HG02970 (cell line): Measurements from ENCODE around the gene SLC66A2.
"Not testable (repeated sequence)": the region's sequence is repeated elsewhere in the genome, so short reads cannot be mapped to it uniquely, and the experiment has no call there.

Experiments
- ATAC-seq: cut with Tn5 transposase; IDR thresholded peaks from one replicate; pipeline ENCODE4 v1.9.1; 2021; ENCODE audit warnings: mild to moderate bottlenecking, moderate library complexity, moderate number of reproducible peaks; ENCODE audit not compliant: unreplicated experiment, low FRiP score

The SLC66A2 gene

GRCh38 chr18:79869591-79870300, 81.7 kb downstream of the SLC66A2 start:
- ATAC-seq = no peak

GRCh38 chr18:79868811-79869541, 82.5 kb downstream of the SLC66A2 start:
- ATAC-seq = no peak

- no peak for ATAC-seq
Observed at GRCh38 chr18:79868168-79868784, 83.2 kb downstream of the SLC66A2 start.

DNA sequence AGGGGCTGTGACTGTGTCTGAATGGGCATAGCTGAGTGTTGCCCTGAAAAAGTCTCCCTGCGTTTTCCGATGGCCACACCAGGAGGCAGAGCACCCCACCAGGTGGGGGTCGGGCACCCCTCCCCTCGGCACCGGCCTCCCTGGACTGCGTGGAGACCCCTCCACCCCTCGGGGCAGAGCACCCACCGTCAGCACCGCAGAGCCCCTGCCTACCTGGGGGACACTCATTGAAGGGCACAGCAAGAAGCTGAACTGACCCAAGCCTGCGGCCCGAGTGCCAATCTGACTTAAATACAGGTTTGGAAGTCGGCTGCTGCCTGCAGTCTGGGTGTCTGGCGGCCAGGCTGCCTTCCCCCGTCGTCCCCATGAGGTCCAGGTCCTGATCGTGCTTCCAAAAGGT, 83.8 kb downstream of the SLC66A2 start:
- no peak for ATAC-seq

DNA sequence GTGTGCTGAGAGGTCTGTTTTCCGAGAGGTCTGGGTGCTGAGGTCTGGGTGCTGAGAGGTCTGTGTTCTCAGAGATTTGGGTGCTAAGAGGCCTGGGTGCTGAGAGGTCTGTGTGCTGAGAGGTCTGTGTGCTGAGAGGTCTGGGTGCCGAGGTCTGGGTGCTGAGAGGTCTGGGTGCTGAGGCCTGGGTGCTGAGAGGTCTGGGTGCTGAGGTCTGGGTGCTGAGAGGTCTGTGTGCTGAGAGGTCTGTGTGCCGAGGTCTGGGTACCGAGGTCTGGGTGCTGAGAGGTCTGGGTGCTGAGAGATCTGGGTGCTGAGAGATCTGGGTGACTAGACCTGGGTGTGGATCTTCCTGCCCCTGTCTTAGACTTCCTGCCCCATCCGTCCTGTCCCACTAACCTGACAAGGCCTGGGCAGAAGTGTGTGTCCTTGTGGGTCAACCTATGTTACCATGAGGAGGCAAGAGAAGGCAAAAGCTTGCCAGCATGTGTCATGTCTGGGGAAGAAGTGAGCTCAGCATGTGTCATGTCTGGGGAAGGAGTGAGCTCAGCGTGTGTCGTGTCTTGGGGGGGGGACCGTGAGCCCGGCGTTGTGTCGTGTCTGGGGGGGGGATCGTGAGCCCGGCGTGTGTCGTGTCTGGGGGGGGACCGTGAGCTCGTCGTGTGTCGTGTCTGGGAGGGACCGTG, 84.4 kb downstream of the SLC66A2 start:
- ATAC-seq = no peak

- not testable (repeated sequence) for ATAC-seq
Observed at GRCh38 chr18:79865951-79866350, 85.5 kb downstream of the SLC66A2 start.

DNA sequence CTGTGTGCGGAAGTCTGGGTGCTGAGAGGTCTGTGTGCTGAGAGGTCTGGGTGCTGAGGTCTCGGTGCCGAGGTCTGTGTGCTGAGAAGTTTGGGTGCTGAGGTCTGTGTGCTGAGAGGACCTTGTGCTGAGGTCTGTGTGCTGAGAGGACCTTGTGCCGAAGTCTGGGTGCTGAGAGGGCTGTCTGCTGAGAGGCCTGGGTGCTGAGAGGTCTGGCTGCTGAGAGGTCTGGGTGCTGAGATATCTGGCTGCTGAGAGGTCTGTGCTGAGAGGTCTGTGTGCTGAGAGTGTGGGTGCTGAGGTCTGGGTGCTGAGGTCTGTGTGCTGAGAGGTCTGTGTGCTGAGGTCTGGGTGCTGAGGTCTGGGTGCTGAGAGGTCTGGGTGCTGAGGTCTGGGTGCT, 86.5 kb downstream of the SLC66A2 start:
- ATAC-seq = not testable (repeated sequence)

DNA sequence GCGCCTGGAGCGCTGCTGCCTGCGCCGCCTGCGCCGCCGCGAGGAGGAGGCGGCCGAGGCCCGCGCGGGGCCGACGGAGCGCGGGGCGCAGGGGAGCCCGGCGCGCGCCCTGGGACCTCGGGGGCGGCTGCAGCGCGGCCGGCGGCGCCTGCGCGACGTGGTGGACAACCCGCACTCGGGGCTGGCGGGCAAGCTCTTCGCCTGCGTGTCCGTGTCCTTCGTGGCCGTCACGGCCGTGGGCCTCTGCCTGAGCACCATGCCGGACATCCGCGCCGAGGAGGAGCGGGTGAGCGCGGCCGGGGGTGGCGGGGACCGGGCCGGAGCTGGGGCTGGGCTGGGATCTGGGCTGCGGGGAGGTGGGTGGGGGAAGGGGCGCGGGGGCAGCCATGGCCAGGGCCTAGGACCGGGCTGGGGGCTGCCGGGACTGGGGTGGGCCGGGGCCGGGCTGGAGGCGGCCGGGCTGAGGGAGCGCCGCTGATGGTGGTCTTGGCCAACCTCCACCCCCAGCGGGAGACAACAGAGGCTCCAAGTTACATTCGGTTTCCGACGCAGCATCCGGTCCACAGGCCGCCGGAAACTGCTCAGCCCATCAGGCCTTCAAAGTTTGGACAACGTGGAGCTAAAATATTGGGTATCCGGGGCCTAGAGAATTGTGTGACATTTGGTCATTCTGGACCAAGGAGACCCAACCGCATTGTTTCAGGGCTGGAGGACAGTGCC, 87.3 kb downstream of the SLC66A2 start:
- no peak for ATAC-seq

DNA sequence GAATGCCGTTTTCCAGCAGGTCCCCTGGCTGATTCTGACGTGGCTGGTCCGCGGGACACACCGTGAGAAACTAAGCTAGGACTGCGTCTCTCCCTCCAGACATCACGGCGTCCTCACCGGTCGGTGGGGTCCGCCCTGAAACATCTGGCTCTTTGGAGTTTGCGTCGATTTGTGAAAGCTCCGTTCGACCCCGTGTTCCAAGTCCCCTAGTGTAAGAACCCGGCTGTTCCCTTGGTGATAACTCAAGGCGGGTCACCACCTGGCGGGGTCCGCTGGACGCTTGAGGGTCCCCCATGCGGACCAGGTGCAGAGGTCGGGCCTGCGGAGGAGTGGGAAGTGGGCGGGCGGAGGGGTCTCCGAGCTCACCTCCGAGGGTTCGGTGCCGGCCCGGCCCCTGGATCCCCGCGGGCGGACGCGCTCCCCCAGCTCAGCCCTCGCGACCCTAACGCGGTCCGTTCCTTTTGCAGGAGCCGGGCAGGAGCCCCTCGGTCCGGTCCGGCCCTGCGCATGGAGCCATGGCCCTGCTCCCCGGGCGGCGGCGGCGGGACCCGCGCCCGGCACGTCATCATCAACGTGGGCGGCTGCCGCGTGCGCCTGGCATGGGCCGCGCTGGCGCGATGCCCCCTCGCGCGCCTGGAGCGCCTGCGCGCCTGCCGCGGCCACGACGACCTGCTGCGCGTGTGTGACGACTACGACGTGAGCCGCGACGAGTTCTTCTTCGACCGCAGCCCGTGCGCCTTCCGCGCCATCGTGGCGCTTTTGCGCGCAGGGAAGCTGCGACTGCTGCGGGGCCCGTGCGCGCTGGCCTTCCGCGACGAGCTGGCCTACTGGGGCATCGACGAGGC, 88.1 kb downstream of the SLC66A2 start:
- no peak for ATAC-seq

DNA sequence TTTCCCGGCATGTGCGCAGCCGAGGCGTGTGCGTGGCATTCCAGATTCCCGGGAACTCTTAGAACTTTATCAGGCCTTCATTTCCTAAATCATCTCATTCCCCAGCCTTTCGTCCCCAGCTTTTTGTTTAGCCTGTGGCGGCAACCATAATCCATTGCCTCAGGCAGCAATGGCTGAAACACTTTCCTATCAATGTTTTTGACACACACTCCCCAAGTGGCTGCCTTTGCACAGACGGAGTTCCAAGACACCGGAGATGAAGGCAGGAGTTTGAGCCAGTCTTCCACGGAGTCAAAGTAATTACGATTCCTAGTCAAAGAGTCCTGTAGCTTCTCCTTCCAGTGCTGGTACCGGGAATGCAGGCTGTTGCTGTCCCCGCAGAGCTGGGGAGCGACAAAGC, 88.9 kb downstream of the SLC66A2 start:
- ATAC-seq = no peak

DNA sequence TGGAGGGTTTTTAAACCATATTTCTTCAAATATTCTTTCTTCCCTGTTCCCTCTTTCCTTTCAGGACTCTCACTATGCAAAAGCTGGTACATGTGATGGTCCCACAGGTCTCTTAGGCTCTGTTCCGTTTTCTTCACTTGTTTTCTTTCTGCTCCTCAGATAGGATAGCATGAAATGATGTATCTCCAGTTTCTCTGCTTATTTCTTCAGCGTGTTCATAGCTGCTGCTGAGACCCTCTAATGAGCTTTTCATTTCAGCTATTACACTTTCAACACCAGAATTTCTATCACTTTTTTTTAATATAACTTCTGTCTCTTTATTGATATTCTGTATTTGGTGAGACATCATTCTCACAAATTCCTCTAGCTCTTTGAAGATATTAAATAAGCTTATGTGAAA, 89.8 kb downstream of the SLC66A2 start:
- no peak for ATAC-seq

DNA sequence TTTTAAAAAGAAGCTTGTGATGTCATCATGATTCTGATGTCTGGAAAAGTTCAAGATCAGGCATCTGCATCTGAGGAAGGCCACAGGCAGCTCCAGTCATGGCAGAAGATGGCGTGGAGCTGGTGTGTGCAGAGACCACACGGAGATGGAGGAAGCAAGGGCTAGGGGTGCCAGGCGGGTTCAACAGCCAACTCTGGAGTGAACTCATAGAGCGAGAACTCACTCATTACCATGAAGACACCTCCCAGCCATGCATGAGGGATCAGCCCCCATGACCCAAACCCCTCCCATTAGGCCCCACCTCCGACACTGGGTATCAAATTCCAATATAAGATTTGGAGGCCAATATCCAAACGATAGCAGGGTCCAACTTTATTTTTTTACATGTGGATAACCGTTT, 92.1 kb downstream of the SLC66A2 start:
- no peak for ATAC-seq

DNA sequence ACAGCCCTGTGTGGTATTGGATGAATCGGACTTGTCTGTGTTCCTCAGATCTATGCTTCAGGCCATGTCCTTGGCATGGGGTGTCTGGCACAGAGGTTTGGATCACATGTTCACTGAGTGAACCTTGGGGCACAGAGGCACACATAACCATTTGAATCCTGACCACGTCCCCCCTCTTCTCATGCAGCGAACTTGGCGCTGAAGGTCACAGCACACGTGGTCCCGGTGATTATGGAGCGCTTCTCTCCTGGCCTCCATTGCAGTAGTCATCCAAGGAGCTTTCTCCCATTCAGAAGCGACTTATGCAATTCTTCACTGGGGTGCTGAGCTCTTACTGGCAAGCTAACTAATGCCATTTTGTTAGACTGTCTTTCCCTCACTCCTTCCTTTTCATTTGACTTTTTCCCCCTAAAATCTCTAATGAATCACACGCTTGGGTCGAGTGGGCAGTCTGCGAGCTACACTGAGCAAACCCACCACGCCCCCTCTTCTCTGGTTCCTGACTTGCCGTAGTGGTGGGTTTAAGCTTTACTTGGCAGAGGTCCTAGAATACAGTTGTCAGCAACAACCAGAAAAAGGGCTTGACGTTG, 94.3 kb downstream of the SLC66A2 start:
- no peak for ATAC-seq

- ATAC-seq = no peak
Observed at GRCh38 chr18:79856119-79857007, 95.1 kb downstream of the SLC66A2 start.

- ATAC-seq = no peak
Observed at GRCh38 chr18:79855147-79855933, 96.1 kb downstream of the SLC66A2 start.

DNA sequence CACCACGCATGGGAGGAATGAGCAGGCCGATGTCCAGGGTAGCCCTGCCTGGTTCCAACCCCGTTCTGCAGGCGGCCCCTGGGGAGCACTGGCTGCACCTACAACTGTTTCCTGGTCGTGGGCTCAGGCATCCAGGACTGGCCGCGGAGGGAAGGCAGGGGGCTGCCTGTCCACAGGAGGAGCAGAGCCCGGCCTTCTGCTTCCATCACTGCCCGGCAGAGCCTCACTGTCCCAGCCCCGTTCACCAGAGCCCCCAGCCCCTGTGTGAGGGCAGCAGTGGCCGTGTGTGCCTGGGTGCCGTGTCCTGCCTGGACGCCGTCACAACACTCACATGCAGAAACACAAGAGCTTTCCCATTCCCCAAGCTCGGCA, 97.5 kb downstream of the SLC66A2 start:
- ATAC-seq = no peak

DNA sequence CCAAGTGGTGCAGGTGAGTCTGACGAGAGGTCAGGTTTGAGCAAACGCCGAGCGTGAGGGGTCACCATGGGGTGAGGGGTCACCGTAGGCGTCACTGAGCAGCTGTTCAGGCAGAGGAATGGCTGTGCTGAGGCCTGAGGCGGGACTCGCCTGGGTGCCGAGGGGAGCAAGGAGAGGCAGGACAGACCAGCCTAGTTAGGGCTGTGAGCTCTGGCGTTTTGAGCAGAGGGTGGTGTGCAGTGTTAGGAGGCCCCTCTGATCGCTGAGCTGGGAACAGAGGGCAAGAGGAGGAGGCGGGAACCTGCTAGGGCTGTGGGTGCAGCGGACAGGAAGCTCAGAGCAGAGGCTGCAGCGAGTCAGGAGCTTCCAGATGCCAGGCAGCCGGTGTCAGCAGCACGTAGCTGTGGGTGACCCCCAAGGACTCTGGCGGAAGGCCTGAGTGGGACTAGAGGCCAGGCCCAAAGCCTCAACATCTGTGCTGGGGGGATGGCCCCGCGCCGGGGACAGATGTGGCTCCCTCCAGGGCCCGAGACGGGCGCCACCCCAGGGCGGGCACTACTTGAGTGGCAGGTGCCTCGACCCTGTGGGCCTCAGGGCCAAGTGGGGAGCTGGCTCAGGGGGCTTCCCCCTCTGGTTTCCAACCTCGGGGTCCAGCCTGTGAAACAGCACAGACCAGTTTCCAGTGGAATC, 98.0 kb downstream of the SLC66A2 start:
- ATAC-seq = no peak
